Ammon's horn (tissue), 1 donor: ENCODE measurements around the gene NBPF9.
"Not testable (repeated sequence)": the region's sequence is repeated elsewhere in the genome, so short reads cannot be mapped to it uniquely, and the experiment has no call there.

ENCODE experiments used
- DNase-seq: peaks from one replicate; pipeline ENCODE4 v3.0.0-alpha.2; 2016; ENCODE audit warnings: low spot score

The NBPF9 gene, protein sequence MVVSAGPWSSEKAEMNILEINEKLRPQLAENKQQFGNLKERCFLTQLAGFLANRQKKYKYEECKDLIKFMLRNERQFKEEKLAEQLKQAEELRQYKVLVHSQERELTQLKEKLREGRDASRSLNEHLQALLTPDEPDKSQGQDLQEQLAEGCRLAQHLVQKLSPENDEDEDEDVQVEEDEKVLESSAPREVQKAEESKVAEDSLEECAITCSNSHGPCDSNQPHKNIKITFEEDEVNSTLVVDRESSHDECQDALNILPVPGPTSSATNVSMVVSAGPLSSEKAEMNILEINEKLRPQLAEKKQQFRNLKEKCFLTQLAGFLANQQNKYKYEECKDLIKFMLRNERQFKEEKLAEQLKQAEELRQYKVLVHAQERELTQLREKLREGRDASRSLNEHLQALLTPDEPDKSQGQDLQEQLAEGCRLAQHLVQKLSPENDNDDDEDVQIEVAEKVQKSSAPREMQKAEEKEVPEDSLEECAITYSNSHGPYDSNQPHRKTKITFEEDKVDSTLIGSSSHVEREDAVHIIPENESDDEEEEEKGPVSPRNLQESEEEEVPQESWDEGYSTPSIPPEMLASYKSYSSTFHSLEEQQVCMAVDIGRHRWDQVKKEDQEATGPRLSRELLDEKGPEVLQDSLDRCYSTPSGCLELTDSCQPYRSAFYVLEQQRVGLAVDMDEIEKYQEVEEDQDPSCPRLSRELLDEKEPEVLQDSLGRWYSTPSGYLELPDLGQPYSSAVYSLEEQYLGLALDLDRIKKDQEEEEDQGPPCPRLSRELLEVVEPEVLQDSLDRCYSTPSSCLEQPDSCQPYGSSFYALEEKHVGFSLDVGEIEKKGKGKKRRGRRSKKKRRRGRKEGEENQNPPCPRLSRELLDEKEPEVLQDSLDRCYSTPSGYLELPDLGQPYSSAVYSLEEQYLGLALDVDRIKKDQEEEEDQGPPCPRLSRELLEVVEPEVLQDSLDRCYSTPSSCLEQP (N-terminal part only)

DNA sequence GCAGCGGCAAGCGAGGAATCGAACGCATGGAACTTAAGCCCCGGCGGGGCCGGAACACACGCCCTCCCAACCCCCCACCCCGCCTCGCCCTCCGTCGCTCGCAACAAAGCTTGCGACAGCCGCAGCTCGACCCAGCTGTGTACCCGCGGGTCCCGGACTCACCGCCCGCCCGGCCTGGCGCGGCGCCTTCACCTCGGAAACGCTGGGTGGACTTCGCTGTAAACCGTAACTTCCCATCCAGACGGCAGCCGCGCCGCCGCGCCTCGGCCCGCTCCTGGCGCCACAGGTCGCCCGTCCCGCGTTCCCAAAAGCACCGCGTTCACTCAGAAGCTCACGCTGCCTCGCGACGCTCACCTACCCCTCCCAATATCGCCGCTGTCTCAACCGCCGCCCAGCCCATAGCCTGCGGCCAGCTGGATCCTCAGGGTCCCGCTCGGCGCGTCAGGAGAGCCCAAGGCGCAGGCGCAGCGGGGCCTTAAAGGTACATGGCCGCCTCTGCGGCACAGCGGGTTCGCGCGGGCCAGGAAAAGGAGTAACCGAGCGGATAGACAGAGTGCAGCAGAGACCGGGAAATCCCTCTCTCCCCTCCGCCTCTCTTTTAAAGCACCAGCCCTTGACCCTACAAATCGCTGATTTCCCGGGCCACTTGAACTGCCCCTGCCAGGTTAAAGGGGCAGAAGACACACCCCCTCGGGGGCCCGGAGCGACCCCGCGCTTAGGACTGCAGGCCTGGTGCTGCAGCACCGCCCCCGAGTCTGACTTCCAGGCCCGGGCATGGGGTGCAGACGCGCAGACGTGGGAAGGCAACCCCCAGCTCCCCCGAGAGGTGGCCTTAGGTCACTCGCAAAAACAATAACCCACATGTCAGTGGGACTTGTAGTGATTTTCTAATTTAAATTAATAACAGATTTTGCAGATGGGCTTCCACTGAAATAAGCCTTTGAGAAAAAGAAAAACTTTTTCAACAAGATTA, at the start of gene NBPF9:
Gene NBPF9, minus strand, starts transcription at position 443 of the 973 bp plus-strand sequence. CDS start 21,412 bp downstream, outside the sequence.
- DNase-seq, result peak; percentile 3

DNA sequence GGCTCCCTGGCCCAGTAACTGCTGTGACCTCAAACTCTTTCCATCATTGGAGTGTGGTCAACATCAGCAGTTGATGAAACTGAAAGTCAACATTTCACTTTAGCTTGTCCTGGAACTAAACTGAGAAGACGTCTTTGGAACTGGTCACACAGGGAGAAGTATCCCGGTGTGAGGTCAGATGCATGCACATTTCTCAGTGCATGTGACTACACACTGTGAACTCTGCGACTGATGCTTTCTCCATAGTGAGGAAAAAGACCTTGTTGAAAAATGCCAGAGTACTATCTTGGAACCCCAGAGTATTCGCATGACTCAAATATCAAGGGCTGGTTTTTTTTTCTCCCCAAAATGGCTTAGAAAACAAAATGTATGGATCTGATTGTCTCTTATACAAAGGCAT, 46.6 kb upstream of the NBPF9 start:
- not testable (repeated sequence) for DNase-seq

DNA sequence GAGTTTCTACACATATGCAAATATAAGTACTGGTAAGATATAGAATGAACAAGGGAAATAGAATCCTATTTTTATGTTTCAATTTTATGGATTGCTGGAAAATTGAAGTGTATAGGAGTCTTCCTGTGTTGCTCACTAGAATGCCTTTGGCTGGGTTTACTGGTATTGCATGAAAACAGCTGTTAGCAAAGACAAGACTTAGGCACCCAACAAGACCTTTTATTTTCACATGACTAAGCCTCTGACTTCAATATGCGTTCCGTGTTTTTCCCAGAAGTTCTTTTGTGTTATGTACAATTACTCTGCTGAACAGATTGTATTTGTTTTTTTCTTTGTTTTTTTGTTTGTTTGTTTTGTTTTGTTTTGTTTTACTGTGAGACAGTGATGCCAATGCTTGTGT, 34.2 kb upstream of the NBPF9 start:
- not testable (repeated sequence) for DNase-seq

DNA sequence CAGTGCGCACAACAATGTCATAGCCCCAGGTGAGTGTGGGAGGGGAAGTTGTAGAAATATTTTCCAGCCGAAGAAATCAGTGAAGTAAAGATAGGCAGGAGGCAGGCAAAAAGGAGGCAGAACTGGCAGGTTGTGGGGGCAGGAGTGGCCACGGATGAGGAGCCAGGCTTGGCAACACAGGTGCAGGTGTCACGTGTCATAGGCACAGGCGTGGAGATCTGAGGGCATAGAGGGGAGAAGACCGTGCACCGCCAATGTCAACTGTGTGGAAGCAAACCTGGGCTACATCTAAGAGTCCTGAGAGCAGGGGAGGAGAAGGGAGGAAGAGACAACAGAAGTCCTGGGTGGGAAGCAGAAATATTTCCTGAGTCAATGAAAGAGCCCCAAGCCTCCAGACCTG, 27.6 kb upstream of the NBPF9 start:
- DNase-seq, result not testable (repeated sequence)

DNA sequence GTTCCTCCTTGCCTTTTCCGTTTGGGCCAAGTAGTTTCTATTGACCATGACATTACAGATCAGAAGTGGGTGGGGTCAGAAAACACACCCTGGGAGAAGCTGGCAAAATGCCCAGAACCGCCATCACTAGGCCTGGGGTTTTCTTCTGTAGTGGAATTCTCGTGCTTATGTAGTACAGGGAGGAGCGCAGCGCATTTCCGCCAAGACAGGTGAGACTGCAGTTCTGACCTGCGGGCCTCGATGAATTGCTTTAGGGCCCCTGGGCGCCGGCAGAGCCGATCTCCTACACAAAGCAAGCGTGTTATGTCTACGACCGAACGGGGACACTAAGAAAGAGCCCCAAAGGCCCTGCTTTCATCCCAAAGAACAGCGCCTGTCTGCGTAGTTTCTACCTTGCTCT, 25.9 kb upstream of the NBPF9 start:
- not testable (repeated sequence) for DNase-seq

DNA sequence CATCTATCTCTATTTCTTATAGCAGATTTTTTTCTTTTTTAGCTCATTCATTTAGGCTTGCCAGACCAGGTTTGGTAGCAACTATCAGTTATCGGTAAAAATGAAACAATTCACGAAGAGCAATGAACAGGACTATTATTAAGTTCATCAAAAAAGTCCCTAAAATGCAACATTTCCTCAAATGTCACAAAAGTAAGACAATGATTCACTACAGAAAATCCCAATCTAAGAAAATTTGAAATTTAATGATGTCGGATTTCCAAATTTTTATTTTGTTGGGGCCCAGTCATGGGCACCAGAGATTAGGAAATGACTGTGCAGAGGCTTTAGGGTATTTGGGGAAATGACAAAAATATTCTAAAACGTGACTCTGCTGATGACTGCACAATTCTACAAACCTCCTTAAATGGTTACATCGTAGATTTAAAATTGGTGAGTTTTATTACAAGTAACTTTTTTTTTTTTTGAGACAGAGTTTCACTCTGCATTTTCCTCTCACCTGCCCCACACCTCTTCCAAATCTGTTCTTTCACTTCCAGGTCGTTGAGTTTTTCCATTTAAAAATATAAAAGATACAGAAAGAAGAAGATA, 23.3 kb upstream of the NBPF9 start:
- not testable (repeated sequence) for DNase-seq

DNA sequence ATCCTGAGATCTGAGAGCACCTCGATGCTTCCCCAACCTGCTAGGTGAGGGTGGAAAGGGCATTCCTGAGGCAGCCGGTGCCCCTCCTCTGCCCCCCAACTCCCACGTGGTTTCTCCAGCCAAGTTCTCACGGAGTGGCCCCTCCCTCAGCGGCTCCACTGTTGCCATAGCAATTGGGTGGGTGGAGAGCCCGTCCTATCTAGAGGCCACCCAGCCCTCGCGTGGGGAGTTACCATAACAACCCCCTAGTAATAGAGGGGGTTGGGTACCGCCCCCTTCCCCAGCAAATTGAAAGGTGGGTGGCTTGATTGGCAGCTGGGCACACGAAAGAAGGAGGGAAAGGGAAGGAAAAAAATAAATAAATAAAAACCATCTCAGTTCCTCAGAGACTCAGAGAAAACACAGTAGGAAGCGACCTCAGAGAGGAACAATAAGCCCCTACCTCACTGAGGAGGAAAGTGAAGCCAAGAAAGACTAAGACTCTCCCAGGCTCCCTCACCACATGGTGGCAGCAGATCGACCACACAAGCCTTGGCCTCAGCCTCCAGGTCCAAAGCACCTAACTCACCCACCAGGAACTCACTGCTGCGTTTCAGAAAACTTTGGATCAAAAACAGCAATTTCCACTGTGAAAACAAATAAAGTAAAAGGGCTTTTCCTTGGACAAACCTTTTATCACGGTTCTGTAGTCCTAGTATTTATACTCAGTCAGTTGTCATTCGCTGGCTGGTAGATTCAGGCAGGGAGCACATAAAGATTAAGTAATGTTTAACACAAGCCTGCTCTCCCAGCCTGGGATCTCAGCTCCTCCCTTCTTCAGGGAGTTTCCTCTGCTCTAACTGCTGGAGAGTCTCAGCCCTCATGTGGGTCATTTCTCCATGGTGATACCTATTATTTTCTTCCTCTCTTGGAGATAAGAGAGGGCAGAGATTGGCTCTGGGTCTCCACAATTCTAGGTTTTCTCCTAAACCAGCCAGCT, 20.9 kb upstream of the NBPF9 start:
- peak; percentile 17 for DNase-seq

DNA sequence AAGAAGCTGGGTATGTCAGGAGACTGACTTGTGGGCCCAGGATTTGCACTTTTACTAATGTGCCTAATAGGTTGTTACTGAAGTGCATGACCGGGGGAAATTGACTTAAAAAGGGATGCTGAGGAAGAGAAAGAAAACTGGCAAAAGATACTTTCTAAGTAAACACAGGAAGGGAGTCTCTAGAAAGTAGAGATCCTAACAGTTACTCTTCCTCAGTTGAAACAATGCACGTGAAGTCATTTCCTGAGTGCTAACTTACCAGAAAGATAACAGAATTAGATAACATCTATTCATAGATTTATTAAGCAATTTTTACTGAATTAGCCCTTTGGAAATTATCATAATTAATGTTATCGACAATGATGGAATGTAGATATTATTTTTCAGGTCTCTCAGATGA, 9.5 kb upstream of the NBPF9 start:
- not testable (repeated sequence) for DNase-seq

DNA sequence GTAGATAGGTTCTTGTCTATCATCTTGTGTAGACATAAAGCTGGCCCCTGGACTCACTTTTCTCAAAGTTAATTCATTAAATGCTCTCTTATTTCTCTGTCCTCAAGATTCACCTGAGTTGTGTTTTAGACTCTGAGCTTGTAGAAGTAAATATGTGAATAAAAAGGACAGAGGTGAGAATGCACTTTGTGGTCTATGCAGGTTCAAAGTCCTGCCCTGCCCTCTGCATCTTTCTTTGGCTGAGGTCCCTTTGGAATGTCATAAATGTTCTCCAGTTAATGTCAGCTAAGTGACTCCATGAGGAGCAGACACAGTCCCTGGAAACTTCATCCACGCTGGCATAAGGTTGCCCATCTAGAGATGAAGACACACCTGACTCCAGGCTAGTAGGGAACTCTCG, 7.0 kb upstream of the NBPF9 start:
- DNase-seq, result not testable (repeated sequence)

DNA sequence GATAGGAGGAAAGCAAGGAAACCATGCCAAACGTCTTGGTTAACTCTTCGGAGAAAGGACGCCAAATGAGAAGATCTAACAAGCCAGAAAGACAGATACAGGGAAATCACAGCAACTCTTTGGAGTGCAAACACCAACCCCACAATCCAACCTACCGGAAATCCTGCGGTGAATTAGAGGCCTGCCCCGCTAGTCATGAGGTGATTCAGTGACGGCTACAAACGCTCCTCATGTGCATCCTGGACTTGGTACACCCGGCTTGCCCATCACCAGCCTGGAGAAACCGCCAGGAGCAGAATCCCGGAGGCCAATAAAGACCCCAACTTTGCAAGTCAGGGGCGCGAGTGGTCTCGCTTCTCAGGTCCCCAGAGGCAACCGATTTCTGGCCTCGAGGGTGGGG, 777 bp downstream of the NBPF9 start:
- DNase-seq, result not testable (repeated sequence)

DNA sequence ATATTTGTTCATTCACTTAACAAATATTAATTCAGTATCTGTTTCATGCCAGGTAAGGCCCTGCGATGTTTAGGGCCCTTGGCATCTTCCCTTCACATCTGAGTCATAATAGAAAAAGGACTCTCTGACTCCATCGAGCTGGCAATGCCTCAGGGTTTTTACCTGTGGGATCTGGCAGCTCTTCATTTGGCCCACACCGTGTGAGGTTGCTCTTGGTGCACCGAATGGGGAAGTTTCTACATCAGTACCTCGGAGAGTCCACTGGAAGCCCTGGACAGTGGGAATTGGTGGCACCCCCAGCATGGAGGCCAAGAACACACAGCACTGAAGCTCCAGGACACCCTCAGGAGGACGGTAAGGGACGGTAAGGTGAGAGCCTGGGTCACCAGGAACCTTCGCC, 5.1 kb downstream of the NBPF9 start:
- not testable (repeated sequence) for DNase-seq

DNA sequence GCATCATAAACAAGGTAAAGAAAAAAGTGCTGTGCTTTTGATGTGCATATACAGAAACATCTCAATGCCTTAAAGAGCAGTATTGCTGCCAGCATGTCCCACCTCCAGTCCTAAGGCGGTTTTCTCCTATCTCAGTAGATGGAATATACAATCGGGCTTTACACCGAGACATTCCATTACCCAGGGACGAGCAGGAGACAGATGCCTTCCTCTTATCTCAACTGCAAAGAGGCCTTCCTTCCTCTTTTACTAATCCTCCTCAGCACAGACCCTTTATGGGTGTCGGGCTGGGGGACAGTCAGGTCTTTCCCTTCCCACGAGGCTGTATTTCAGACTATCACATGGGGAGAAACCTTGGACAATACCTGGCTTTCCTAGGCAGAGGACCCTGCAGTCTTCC, 10.2 kb downstream of the NBPF9 start:
- DNase-seq, result not testable (repeated sequence)

DNA sequence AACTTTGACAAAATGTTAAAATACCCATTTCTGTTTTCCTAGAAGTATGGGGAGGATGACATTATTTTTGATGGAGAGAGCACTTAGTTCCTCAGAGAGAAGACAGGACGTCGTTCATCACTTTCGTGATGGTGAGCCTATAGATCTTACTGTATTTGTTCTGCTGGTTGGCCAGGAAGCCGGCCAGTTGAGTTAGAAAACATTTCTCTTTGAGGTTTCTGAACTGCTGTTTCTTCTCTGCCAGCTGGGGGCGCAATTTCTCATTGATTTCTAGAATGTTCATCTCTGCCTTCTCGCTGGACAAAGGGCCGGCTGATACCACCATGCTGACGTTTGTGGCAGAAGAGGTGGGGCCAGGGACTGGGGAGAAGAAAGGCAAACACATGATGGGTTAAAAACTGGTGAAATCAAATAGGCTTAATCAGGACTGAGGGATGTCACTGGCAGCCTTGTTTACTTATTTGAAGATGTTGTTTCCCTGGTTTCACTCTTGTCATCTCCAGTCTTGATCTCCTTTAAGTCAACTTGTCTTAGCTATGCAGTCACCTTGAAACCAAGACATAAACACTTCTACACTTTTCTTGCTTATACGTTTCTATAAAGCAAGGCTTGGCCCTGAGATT, 27.7 kb downstream of the NBPF9 start:
- DNase-seq, result not testable (repeated sequence)

DNA sequence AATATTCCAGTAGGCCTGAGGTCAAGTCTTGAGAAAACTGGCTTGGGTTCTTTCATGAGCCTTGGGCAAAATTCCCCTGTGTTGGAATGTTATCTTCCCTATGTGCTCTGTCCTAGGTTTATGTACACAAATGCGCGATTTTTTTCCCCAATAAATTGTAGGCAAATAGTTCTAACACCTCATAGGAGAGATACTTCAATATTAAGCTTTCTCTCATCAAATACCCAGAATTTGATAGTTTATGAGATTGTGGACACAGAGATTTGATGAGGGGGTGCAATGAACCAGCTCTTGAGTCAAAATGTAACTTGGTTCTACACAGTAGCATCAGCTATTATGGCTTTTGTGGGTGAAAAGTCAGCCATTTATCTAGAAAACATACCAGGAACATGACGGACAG, 38.7 kb downstream of the NBPF9 start:
- not testable (repeated sequence) for DNase-seq

DNA sequence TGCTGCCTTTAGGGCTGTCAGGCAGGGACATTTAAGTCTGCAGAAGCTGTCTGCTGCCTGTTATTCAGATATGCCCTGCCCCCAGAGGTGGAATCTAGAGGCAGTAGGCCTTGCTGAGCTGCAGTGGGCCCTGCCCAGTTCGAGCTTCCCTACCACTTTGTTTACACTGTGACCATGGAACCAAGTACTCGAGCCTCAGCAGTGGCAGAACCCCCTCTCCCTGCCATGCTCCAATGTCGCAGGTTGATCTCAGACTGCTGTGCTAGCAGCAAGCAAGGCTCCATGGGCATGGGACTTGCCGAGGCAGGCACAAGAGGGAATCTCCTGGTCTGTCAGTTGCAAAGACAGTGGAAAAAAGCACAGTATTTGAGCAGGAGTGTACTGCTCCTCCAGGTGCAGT, 60.3 kb downstream of the NBPF9 start:
- DNase-seq, result not testable (repeated sequence)

DNA sequence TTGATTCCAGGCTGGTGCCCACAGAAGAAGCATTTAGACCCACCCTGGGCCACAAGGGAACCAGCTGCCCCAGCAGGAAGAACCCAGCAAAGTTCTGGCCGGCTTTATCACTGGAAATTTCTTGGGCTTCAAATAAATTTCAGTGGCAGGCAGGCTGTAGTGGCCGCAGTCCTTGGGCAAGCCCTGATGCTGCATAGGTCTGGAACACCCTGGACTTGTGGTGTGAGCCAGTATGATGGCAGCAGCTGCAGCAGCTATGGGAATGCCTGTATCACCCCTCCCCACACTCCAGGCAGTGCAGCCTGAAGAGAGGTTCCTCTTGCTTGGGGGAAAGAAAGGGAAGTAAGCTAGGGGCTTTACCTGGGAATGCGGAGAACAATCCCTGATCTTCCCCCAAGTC, 69.4 kb downstream of the NBPF9 start:
- not testable (repeated sequence) for DNase-seq

DNA sequence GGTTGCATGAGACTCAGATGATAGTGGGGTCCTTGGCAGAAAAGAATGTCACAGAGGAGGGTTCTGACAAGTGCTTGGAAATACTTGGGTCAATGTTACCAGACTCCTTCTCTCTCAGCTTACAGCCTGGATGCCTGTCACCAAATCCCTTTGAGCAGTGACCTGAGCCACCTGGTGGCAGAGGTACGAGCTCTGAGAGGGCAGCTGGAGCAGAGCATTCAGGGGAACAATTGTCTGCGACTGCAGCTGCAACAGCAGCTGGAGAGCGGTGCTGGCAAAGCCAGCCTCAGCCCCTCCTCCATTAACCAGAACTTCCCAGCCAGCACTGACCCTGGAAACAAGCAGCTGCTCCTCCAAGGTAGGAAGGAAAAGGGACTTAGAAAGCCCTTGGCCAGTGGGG, 79.0 kb downstream of the NBPF9 start:
- DNase-seq, result not testable (repeated sequence)

DNA sequence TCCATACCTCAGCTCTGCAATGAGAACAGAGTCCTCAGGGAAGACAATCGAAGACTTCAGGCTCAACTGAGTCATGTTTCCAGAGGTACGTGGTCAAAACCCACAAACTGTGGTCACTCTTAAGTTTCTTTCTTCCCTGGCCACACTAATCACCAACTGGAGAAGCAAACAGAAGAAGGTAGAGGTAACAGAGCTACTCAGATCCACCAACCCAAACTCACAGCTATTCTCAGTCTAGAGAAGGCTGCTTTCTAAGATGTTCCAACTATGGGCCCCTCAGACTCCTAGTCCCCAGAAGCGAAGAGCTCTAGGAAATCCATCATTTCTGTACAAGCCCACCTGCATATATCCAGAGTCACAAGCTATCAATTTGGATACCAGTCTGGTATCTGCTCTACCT, 84.8 kb downstream of the NBPF9 start:
- not testable (repeated sequence) for DNase-seq

DNA sequence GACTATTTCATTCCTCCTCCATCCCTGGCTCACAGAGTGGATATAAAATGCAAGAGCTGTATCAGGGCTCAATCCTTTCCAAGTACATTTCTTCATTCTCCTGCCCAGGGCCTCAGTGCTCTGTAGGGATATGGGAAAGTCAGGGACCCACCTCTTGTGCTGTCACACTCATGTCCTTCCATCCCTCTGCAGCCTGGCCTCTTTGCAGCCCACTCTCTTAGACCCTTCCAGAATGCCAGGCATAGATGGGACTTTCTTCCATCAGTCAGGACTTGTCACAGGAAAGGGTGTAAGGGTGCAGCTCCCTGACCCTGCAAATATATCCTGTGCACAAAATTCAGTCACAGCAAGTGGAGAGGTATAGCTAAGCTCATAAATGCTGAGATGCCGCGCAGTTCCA, 86.7 kb downstream of the NBPF9 start:
- DNase-seq, result not testable (repeated sequence)
